ENCODE results near the gene TRAPPC1. TPM values are rescaled to one million over a fixed set of nuclear protein-coding genes. Genes with fewer than 3 reads are reported as not detected.

TRAPPC1 gene
- total and polyA plus RNA-seq, 2 of the 8 experiments (the other 6 are each of a cell fraction or from before 2014, with no cell fraction given) = 114 to 170 TPM

DNA sequence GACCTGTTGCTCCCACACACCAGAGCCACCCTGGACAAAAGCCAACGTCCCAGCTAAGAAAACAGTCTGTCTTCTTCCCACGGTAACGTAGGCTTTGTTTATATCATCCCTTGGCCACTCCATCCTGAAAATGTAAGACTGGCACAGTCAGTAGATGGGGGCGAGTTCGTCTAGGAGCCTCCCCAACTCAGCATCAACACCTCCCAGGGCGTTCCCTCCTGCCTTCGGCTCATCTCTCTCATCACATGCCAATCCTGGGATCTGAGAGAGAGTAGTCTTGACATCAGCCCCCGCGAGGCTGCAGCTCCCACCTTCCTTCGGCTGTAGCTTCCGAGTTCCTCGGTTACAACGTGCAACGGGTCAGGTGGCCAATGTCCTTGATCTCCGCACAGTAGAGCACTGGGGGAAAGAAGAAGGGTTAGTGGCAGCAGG is 16.6 kb downstream of the TRAPPC1 start:
- Histone ChIP-seq H2BK12ac (ENCODE audit: low read depth, low read length) (no peak overlapping the region), H4K91ac (replicated peaks; ENCODE audit: insufficient read length, low read length) (no peak overlapping the region), H3K56ac (replicated peaks; ENCODE audit: insufficient read length, low read depth, low read length) (no peak overlapping the region), H3K27me3 (replicated peaks in 1 of 4; ENCODE audit: control insufficient read depth in 3 of 4, extremely low read depth in 1 of 4, insufficient read depth in 3 of 4, low read length in 3 of 4) (peaks cover 10 to 30% (median 26%) of the 10 kb centered on the region in 4 experiments), H4K8ac (ENCODE audit: extremely low read depth, insufficient read depth, low read length) (no peak overlapping the region), H3K9ac (replicated peaks in 1 of 4; ENCODE audit: extremely low read depth in 1 of 4, low read depth in 3 of 4, low read length in 3 of 4) (no peak overlapping the region), H2AFZ (ENCODE audit: low read length) (0 out of 2 replicates have a peak overlapping the region, but pooled peaks have one; percentile 58), H3K79me2 (ENCODE audit: control insufficient read depth in 1 of 2, insufficient read depth in 2 of 2, low read length in 2 of 2) (no peaks in the 10 kb centered on the region), H3K18ac (ENCODE audit: extremely low read depth, low read length) (no peak overlapping the region), H3K4me1 (replicated peaks in 1 of 4; ENCODE audit: control insufficient read depth in 3 of 4, insufficient read depth in 4 of 4, low read length in 3 of 4) (peaks cover 0 to 6% (median 6%) of the 10 kb centered on the region in 4 experiments; a peak in 5 of 7 replicates), H2BK5ac (ENCODE audit: low read depth, low read length) (no peak overlapping the region), H3K27ac (ENCODE audit: low read depth, low read length) (no peak overlapping the region), H3K4ac (replicated peaks; ENCODE audit: insufficient read length, low read depth, low read length) (no peak overlapping the region), H2BK15ac (ENCODE audit: low read length) (no peak overlapping the region), H2BK20ac (ENCODE audit: low read length) (no peak overlapping the region), H3K36me3 (ENCODE audit: control insufficient read depth in 2 of 4, insufficient read depth in 4 of 4, low read length in 3 of 4) (peaks cover 0 to 3% (median 0%) of the 10 kb centered on the region in 4 experiments; a peak in 3 of 8 replicates), H3K14ac (ENCODE audit: insufficient read length) (no peak overlapping the region), H3K4me3 (ENCODE audit: extremely low read depth in 1 of 4, insufficient read depth in 2 of 4, low read depth in 3 of 4, low read length in 4 of 4) (peak overlapping the region; percentile 30 to 53 (median 37); a peak in 7 of 8 replicates), H3K79me1 (ENCODE audit: low read depth, low read length) (no peaks in the 10 kb centered on the region), H4K20me1 (replicated peaks in 1 of 2; ENCODE audit: control insufficient read depth in 1 of 2, insufficient read depth in 2 of 2, low read length in 2 of 2) (peaks cover 0 to 2% of the 10 kb centered on the region in 2 experiments), H2BK120ac (replicated peaks; ENCODE audit: low read depth, low read length) (no peak overlapping the region), H3K9me3 (ENCODE audit: insufficient read depth in 2 of 2, low read depth in 1 of 2, low read length in 1 of 2) (no peaks in the 10 kb centered on the region), H3K4me2 (ENCODE audit: insufficient read depth in 1 of 2, low read depth in 2 of 2, low read length in 2 of 2) (peak overlapping the region; percentile 85 to 88), H3K23ac (ENCODE audit: insufficient read length) (no peak overlapping the region), H3K23me2 (ENCODE audit: low read depth, low read length) (peaks cover 7% of the 10 kb centered on the region), H2AK5ac (ENCODE audit: low read depth, low read length) (no peak overlapping the region), H4K5ac (ENCODE audit: insufficient read length, low read depth, low read length) (no peak overlapping the region)
- ChIA-PET POLR2A (ENCODE audit: partially characterized antibody) (interaction anchor here (0.6 to 2.0 kb wide), 6 partner anchors 11 to 126 kb away, joined by 3 to 9 read pairs (median 3); partner anchors contain the start of genes CNTROB and TRAPPC1), CTCF (ENCODE audit: partially characterized antibody) (interaction anchor here (0.6 to 6.9 kb wide), 7 partner anchors 12 to 159 kb away, joined by 3 to 64 read pairs (median 4); no protein-coding TSS in a partner anchor)
- FAIRE-seq (peak; percentile 39), DNase-seq (ENCODE audit: low read depth in 1 of 2, low spot score in 2 of 2) (no peak)
- 23% methylated on average over 15 of the region's 15 CpGs; no CpG with 5 or more reads in 1 of the 2 experiments for WGBS, 2 experiments (ENCODE audit: extremely low coverage in 1 of 2, insufficient coverage in 1 of 2, insufficient read length in 1 of 2, insufficient replicate concordance in 2 of 2, low coverage in 1 of 2, low lambda C conversion rate in 2 of 2, missing lambda C conversion rate in 1 of 2)
- TF ChIP-seq GABPA (IDR thresholded peaks at IDR 0.05; ENCODE audit: borderline replicate concordance, insufficient read depth, low read length) (no peak), ZNF274 (IDR thresholded peaks at IDR 0.05; ENCODE audit: borderline replicate concordance, extremely low read depth, low read length) (no peak), CEBPB (IDR thresholded peaks at IDR 0.05; ENCODE audit: low read depth, low read length) (no peak), TBP (IDR thresholded peaks at IDR 0.05; ENCODE audit: low read depth, low read length) (no peak), HDAC6 (IDR thresholded peaks at IDR 0.05; ENCODE audit: low read depth, low read length) (no peak), SIRT6 (IDR thresholded peaks at IDR 0.05; ENCODE audit: low read length) (no peak), BACH1 (IDR thresholded peaks at IDR 0.05; ENCODE audit: low read length) (no peak), RFX5 (IDR thresholded peaks at IDR 0.05; ENCODE audit: borderline replicate concordance, low read depth, low read length) (no peak), SIN3A (conservative IDR thresholded peaks at IDR 0.05 in 1 of 2, IDR thresholded peaks at IDR 0.05 in 1 of 2; ENCODE audit: low read depth in 1 of 2, low read length in 2 of 2) (no peak), SP4 (IDR thresholded peaks at IDR 0.05; ENCODE audit: low read length) (no peak), SAP30 (IDR thresholded peaks at IDR 0.05; ENCODE audit: insufficient read depth, insufficient replicate concordance, low read length) (no peak), POLR2A (IDR thresholded peaks at IDR 0.05; ENCODE audit: control extremely low read depth in 1 of 2, low read depth in 2 of 2, low read length in 2 of 2) (no peak)
- TF ChIP-seq, protein P1, sequence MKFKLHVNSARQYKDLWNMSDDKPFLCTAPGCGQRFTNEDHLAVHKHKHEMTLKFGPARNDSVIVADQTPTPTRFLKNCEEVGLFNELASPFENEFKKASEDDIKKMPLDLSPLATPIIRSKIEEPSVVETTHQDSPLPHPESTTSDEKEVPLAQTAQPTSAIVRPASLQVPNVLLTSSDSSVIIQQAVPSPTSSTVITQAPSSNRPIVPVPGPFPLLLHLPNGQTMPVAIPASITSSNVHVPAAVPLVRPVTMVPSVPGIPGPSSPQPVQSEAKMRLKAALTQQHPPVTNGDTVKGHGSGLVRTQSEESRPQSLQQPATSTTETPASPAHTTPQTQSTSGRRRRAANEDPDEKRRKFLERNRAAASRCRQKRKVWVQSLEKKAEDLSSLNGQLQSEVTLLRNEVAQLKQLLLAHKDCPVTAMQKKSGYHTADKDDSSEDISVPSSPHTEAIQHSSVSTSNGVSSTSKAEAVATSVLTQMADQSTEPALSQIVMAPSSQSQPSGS (IDR thresholded peaks at IDR 0.05; ENCODE audit: low read length) = no peak
